ENCODE measurements around the gene ZPR1.
"Not testable (repeated sequence)": the region's sequence is repeated elsewhere in the genome, so short reads cannot be mapped to it uniquely, and the experiment has no call there.

ZPR1 gene, protein sequence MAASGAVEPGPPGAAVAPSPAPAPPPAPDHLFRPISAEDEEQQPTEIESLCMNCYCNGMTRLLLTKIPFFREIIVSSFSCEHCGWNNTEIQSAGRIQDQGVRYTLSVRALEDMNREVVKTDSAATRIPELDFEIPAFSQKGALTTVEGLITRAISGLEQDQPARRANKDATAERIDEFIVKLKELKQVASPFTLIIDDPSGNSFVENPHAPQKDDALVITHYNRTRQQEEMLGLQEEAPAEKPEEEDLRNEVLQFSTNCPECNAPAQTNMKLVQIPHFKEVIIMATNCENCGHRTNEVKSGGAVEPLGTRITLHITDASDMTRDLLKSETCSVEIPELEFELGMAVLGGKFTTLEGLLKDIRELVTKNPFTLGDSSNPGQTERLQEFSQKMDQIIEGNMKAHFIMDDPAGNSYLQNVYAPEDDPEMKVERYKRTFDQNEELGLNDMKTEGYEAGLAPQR

GRCh38 chr11:116787786-116788486, at the start of gene ZPR1:
TSS of gene ZPR1 (minus strand) at chr11:116788023. CDS start at chr11:116787990, 33 bp downstream.
- TF ChIP-seq, protein P1, sequence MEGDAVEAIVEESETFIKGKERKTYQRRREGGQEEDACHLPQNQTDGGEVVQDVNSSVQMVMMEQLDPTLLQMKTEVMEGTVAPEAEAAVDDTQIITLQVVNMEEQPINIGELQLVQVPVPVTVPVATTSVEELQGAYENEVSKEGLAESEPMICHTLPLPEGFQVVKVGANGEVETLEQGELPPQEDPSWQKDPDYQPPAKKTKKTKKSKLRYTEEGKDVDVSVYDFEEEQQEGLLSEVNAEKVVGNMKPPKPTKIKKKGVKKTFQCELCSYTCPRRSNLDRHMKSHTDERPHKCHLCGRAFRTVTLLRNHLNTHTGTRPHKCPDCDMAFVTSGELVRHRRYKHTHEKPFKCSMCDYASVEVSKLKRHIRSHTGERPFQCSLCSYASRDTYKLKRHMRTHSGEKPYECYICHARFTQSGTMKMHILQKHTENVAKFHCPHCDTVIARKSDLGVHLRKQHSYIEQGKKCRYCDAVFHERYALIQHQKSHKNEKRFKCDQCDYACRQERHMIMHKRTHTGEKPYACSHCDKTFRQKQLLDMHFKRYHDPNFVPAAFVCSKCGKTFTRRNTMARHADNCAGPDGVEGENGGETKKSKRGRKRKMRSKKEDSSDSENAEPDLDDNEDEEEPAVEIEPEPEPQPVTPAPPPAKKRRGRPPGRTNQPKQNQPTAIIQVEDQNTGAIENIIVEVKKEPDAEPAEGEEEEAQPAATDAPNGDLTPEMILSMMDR (IDR thresholded peaks at IDR 0.05; ENCODE audit: extremely low read depth, insufficient read depth, missing control alignments): no peak
- in situ Hi-C loops (cut with MboI; ENCODE audit: low pct_unique_long_range_greater_than_20kb, low sequenced_read_pairs, unreplicated experiment): loop anchor here (25.0 kb wide), 1 partner anchor 324 kb away; no protein-coding TSS in a partner anchor

GRCh38 chr11:116836632-116836991, 48.8 kb upstream of the ZPR1 start:
- TF ChIP-seq, protein P1 (IDR thresholded peaks at IDR 0.05; ENCODE audit: extremely low read depth, insufficient read depth, missing control alignments): no peak
- in situ Hi-C loops (cut with MboI; ENCODE audit: low pct_unique_long_range_greater_than_20kb, low sequenced_read_pairs, unreplicated experiment): no loop called here
- no peak for DNase-seq (ENCODE audit: low spot score)

More at GRCh38 chr11:116787786-116788486, at the start of gene ZPR1:
- DNase-seq (ENCODE audit: low spot score): peak; percentile 96

- in situ Hi-C loops (cut with MboI; ENCODE audit: low pct_unique_long_range_greater_than_20kb, low sequenced_read_pairs, unreplicated experiment): no loop called here
- TF ChIP-seq, protein P1 (IDR thresholded peaks at IDR 0.05; ENCODE audit: extremely low read depth, insufficient read depth, missing control alignments): peak; percentile 72
- DNase-seq (ENCODE audit: low spot score): peak; percentile 92
These were observed 48.2 kb upstream of the ZPR1 start for GRCh38 chr11:116835791-116836631.

GRCh38 chr11:116835042-116835772, 47.4 kb upstream of the ZPR1 start:
- peak; percentile 49 for DNase-seq (ENCODE audit: low spot score)

GRCh38 chr11:116834535-116835041, 46.8 kb upstream of the ZPR1 start:
- in situ Hi-C loops (cut with MboI; ENCODE audit: low pct_unique_long_range_greater_than_20kb, low sequenced_read_pairs, unreplicated experiment); DNase-seq (ENCODE audit: low spot score): not testable (repeated sequence)

More at GRCh38 chr11:116835042-116835772, 47.4 kb upstream of the ZPR1 start:
- TF ChIP-seq, protein P1 (IDR thresholded peaks at IDR 0.05; ENCODE audit: extremely low read depth, insufficient read depth, missing control alignments): no peak
- in situ Hi-C loops (cut with MboI; ENCODE audit: low pct_unique_long_range_greater_than_20kb, low sequenced_read_pairs, unreplicated experiment): no loop called here

GRCh38 chr11:116833816-116834534, 46.2 kb upstream of the ZPR1 start:
- in situ Hi-C loops (cut with MboI; ENCODE audit: low pct_unique_long_range_greater_than_20kb, low sequenced_read_pairs, unreplicated experiment): no loop called here
- TF ChIP-seq, protein P1 (IDR thresholded peaks at IDR 0.05; ENCODE audit: extremely low read depth, insufficient read depth, missing control alignments): no peak

More at GRCh38 chr11:116833816-116834534, 46.2 kb upstream of the ZPR1 start:
- DNase-seq (ENCODE audit: low spot score): no peak

Data from GM13977 (cell line).